Left forelimb (tissue), 1 donor: ENCODE measurements around the gene PTGFRN.
"Not testable (repeated sequence)": the region's sequence is repeated elsewhere in the genome, so short reads cannot be mapped to it uniquely, and the experiment has no call there.

Experiments
- DNase-seq: peaks from one replicate; pipeline ENCODE4 v3.0.0-alpha.2; 2018; ENCODE audit warnings: low spot score

The PTGFRN gene

DNA sequence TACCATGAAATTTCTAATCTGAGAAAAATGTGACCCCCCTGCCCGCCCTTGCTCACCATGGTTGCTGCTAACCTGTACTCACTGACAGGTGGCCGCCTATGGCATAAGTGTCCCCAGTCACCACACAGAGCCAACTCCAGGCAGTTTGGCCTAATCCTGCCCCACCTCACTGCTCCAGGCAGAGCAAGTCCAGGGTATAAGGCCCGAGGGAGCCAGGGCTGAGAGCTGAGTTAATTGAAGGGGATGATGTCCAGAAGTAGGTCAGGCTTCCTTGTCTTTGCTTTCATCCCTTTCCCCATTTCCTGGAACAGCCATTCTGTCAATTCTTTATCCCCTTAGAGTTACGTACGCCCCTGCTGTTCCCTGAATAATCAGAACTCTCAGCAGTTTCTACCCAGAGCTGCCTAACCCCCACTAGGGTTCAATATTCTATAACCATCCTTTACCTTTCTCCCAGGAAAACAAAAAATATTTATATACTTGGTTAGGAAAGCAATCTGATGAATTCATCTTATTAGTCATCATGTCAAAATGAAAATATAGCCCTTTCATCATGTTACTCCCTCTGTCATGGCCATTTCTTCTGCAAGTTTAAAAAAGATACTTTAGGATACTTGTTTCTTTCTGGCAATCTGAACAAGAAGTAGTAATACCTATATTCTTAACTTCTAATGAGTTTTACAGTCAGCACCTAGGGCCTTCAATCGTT is 62.4 kb downstream of the PTGFRN start:
- DNase-seq: peak; percentile 34

DNA sequence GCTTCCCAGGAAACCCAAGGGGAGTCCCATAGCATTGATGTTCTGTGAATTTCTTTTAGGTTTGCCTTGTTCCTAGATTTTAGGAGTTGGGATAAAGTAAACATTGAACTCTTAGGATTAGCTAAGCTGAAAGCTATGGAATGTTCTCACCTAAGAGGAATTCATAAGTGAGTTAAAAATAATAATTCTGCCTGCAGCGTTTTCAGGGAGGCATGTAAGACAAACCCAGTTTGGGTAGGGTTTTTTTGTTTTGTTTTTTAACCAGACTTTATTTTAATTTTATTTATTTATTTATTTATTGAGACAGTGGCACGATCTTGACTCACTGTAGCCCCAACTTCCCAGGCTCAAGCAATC is 62.9 kb downstream of the PTGFRN start:
- DNase-seq: no peak

DNA sequence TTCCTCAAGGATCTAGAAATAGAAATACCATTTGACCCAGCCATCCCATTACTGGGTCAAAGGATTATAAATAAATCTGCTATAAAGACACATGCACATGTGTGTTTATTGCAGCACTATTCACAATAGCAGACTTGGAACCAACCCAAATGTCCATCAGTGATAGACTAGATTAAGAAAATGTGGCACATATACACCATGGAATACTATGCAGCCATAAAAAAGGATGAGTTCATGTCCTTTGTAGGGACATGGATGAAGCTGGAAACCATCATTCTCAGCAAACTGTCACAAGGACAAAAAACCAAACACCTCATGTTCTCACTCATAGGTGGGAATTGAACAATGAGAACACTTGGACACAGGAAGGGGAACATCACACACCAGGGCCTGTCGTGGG is 70.6 kb downstream of the PTGFRN start:
- not testable (repeated sequence) for DNase-seq

DNA sequence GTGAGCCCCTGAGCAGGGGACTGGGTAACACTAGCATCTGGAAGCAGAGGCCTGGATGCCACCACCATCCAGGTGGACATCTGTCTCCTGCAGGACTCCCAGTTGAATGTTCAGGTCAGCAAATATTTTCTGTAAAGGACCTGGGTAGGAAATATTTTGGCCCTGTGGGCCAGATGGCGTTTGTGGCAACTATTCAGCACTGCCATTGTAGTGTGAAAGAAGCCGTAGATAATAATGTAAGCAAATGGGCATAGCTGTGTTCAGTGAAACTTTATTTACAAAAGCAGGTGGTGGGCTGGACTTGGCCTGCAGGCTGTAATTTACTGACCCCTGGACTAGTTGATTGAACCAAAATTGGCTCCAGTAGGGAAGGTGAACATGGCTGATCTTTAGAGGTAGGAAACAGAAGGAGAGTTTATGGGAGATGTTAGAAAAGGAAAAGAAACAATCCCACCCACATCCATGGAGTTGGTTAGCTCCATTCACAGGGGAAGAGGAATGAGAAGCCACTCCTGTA is 71.9 kb downstream of the PTGFRN start:
- DNase-seq: no peak

DNA sequence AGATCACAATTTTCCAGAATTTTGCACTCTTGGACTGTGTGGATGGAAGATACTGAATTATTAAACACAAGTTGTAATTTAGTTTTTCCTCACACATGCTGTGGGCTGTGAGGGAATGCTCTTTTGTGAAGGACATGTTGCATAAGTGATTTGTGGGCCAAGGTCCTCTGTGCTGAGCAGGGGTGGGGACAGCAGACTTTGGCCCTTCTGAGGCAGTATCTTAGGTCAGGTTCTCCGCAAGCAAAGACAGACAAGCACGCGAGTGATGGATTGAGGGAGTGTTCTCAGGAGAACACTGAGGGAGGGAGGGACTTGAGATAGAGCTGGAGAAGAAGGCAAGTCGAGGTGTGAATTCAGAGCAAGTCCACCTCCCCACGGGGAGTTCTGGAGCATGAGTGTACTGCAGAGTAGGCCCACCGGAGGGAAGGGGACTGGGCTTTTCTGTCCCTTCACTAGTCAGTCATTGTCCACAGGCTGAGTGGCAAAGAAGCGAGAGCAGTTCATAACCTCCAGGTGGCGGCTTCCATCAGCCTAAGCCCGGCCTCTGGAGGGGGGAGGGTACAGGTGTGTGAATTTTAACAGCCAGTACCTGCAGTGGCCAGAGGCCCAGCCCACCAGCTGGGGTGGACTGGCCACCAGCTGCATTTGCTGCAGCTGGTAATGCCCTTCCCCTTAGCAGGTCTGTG is 72.7 kb downstream of the PTGFRN start:
- DNase-seq: no peak

DNA sequence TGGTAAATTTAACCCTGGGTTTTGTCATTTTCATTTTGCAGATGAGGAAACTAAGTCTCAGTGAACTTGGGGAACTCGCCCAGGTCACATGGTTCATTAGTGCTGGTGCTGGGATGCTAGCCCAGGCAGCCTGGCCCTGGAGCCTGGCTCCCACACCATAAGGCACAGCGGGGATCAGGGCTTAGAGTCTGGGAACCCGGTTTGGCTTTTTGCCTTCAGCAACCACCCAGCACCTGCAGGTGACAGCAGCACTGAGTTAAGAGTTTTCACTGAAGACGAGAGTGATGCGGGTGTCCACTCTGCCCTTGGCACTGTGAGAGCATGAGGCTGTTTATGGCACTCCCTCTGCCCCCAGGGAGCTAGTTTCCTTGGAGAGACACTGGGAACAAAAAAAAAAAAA is 73.4 kb downstream of the PTGFRN start:
- DNase-seq: no peak

DNA sequence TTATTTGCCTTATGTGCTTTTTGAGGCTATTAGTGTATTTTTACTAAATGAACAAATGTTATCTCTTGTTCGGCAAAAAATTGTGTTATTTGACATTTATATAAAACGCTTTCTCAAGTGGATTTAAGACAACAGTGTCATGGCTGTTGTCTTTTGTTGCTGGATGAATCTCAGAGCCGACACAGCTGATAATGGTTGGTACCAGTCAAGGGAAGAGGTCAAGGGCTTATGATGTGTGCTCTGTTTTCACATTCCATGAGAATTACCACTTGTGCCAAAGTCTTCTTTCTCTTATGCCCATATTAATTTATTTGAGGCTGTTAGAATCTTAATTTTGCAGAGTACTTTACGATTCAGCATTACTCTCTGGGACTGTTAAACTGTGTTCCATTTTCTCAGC is 74.0 kb downstream of the PTGFRN start:
- DNase-seq: no peak

DNA sequence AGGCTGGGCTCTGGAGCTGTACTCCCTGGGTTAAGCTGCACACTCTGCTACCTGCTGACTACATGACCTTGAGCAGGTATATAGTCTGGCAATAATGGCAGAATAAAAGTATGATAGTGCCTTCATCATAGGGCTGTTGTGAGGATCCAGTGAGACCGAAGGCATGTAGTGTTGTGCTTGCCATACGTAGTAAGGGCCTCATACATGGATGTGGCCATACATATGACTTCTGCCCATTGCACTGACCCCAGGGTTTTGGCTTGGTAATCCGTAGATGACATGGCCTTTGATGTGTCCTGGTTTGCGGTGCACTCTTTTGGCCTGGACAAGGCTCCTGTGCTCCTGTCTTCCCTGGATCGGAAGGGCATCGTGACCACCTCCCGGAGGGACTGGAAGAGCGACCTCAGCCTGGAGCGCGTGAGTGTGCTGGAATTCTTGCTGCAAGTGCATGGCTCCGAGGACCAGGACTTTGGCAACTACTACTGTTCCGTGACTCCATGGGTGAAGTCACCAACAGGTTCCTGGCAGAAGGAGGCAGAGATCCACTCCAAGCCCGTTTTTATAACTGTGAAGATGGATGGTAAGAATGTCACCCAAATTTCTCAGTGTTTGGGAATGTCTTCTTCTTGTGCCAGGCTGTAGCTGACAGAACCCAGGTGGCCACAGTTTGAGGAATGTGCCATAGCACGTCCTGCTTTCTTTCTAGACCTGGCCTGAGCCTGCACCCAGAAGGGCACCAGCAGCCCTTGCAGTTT is 74.9 kb downstream of the PTGFRN start:
- DNase-seq: no peak

DNA sequence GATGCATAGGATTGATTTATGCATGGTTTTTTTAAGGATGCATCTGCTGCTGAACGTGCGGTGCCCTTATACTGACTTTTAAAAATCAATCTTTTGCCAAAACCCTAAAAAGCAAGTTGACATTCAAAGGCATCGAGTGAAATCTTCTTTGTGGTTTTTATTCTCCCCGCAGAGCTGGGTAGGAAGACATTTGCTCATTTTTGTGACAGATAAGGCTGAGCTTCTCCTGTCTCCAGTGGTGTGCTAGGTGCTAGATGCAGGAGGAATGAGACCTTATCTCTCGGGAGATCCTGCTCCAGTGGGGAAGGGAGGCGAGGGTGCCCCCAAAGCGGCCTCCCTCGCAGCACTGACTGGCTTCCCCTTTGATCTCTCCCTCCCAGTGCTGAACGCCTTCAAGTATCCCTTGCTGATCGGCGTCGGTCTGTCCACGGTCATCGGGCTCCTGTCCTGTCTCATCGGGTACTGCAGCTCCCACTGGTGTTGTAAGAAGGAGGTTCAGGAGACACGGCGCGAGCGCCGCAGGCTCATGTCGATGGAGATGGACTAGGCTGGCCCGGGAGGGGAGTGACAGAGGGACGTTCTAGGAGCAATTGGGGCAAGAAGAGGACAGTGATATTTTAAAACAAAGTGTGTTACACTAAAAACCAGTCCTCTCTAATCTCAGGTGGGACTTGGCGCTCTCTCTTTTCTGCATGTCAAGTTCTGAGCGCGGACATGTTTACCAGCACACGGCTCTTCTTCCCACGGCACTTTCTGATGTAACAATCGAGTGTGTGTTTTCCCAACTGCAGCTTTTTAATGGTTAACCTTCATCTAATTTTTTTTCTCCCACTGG is 76.9 kb downstream of the PTGFRN start:
- no peak for DNase-seq

DNA sequence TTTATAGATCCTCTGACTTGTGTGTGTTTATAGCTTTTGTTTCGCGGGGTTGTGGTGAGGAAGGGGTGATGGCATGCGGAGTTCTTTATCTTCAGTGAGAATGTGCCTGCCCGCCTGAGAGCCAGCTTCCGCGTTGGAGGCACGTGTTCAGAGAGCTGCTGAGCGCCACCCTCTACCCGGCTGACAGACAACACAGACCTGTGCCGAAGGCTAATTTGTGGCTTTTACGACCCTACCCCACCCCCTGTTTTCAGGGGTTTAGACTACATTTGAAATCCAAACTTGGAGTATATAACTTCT is 77.5 kb downstream of the PTGFRN start:
- no peak for DNase-seq

DNA sequence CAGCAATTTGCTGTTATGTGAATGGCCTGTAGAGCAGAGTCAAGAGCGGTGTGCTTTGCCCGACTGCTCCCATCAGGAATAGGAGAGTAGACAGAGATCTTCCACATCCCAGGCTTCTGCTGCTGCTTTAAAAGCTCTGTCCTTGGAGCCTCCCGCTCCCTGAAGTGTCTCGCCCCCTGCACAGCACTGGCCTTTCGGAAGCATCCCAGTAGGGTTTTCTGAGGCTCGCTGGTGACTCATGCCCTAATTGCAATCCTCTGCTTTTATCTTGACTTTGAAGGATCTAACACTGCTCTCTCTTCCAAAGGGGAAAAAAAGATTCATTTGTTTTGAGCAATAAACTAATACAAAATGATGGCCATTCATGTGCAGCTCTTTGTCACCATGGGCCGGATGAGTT is 78.5 kb downstream of the PTGFRN start:
- no peak for DNase-seq

DNA sequence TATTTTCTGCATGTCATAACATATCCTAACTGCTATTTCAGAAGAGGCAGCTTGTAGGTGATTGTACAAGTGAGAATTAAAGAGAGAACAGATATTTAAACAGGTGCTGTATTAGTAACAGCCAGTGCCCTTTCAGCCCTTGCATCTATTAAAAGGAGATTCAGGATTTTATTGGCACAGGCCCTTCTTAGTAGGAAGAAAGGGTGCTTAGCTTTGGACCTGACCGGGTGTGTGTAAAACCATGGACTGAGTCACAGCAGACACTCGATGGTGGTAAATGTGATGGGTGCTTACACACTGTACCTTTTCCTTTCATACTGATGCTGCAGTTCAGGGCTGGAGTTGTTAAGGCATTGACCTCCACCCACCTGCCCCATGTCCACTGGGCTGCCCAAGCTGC is 79.2 kb downstream of the PTGFRN start:
- no peak for DNase-seq

DNA sequence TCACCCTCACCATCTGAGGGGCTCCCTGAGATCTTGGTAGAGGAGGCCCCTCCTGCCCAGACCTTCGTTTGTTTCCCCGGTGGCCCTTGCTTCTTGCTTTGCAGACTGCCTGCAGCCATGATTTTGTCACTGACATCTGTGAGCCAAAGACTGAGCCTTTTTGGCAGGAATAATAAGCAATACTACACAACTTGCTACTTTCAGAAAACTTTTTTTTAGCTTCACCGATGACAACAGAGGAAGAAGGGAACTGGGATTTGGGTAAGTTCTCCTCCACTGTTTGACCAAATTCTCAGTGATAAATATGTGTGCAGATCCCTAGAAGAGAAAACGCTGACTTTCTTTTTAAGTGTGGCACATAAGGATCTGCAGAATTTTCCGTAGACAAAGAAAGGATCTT is 80.1 kb downstream of the PTGFRN start:
- DNase-seq: no peak

DNA sequence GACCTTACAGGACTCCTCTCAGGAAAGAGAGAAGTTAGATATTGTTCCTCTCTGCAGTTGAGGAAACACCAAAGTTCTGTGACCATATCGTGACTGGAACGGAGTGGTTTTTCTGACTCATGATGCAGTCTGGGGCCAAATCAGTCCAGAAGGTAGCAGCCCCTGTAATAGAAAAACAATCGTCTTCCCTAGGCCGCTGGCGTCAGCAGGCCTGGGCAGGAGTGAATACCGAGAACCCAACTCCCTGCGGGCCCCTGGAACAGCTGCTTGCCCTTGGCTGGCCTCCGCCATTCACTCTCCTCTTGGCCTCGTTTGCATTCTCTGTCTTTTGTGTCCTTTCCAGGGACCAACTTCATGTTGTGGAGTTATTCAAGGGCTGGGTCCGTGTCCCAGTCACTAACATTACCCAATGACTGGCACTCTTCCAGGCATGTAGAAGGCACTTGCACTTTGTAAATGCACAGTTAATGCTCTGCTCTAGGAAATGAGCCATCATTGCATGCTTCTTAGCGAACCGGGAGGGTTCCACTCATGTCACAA is 81.0 kb downstream of the PTGFRN start:
- DNase-seq: peak; percentile 84

DNA sequence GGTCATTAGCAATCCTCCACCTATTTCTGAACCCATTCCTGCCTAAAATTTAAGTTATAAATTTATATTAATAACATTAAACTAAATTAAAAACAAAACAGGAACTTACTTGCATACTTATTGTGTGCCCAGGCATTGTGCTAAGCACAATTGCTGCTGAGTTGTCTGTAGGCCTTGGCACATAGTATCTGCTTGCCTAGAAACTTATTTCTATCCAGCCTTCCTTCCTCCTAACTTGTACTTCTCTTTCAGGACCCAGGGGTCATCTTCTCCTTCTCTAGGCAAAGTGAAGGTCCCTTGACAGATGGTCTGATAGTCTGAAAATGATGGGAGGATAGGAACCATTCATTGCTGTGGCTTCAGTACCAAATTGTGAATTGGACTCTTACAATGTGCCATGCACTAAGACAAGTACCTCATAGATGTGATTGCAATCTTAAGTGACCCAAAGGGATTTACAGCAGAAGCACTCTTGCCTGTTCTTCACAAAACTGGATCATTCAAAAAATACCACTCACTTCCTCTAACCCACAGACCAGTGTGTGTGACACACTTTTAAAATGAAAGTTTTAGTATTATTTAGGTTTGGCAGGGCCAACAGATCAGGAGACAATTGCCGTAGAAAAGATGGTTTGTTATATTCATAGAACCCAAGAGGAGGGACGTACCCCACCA is 81.6 kb downstream of the PTGFRN start:
- DNase-seq: no peak

DNA sequence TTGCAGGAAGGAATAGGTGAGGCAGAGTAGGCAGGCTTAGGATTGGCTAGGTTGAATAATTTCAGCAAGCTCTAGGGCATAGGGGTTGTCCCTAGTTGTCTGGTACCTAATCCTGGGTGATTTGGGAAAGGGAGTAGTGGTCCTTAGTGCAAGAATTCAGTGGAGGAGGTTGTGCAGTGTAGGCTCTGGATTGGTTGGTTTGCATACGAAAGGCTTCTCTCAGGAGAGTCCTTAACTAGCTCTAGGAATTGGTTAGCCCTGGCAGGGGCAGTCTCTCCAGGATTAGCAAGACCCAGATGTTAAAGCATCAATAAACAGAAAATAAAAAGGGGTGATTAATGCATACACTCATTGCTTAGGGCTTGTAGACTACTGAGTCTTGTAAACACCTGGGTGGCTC is 82.2 kb downstream of the PTGFRN start:
- no peak for DNase-seq

DNA sequence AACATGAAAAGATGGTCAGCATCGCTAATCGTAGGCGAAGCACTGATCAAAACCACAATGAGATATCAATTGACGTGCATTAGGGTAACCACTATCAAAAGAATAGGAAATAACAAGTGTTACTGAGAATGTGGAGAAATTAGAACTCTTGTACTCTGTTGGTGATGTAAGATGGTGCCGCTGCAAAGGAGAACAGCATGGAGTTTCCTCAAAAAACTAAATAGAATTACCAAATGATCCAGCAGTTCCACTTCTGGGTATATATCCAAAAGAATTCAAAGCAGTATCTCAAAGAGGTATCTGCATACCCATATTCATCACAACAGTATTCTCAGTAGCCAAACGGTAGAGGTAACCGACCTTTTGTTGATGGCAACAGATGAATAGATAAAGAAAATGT is 83.6 kb downstream of the PTGFRN start:
- no peak for DNase-seq

DNA sequence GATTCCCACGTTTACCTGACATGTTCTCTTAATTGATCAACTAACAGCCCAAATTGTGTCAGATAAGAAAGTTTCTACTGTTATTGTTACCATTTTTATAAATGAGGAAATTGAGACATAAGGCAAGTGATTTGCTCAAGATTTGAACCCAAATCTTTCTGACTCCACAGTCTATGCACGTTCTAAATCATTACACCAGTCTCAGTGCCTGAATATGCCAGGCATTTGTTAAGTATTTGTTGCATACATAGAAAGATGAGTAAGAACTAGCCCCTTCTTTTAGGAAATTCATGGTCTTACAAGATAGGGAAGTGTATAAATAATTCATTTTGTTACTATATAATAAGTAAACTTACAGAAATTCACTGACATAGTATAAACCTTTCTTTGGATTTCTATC is 84.7 kb downstream of the PTGFRN start:
- DNase-seq: no peak

DNA sequence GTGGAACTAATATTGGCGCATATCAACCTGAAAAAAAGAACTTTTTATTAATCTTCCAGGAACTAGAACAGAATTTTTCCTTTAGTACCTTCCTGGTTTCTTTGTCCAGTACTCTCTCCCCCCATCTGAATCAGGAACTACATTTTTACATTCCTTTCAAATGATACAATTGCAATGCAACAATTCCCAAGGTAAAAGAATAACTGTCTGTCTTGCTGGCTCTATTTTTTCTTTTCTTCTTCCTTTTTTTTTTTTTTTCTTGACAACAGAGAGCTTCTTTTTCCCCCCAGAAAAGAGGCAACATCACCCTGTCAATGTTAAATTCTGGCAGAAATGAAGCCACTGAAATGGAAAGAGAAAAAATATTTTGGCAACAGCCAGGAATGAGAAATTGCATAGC is 87.3 kb downstream of the PTGFRN start:
- no peak for DNase-seq

DNA sequence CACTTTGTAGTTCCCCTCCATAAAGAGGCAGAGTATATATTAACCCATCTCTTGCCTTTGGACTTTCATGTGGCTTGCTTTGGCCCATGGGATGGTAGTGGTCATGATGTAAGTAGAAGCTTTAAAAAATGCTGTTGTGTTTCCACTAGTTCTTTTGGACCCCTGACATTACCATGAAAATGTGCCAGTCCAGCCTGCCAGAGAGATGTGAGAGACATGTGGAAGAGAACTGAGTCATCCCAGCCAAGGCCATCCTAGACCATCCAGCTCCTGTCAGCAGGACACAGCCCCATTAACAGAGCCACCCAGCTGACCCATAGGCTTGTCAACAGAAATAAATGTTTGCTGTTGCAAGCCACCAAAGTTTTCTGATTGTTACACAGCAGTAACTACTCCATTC is 87.9 kb downstream of the PTGFRN start:
- DNase-seq: no peak

DNA sequence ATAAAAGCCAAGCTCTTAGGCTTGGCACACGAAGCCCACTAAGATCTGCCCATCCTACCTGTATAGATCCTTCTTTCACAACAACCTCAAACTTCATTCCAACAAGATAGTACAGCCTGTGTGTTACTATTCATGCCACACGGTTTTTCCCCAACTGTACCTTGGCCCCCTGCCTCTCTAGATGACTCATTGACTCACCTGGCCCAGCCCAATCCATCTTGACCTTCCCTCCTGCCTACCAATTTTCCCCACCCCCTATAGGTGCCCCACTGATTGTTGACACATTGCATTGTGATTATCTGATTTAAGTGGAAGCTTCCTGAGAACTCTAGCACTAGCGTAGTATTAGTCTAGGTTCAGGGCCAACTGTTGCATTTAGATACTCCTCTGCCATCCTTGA is 89.9 kb downstream of the PTGFRN start:
- no peak for DNase-seq

DNA sequence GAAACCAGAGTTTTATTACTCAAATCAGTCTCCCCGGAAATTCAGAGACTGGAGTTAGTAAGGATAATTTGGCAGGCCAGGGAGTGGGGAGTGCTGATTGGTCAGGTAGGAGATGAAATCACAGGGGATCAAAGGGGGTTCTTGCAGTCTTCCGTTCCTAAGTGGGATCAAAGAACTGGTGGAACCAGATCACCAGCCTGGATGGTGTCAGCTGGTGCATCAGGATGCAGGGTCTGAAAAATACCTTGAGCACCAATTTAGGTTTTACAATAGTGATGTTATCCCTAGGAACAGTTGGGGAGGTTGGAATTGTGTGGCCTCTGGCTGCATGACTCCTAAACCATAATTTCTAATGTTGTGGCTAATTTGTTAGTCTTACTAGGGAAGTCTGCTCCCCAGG is 90.4 kb downstream of the PTGFRN start:
- no peak for DNase-seq
